Psoas muscle (tissue), 8 donors: ENCODE measurements around the gene BDKRB1. TPM values are rescaled to one million over a fixed set of nuclear protein-coding genes. Genes with fewer than 3 reads are reported as not detected.

ENCODE experiments used
- ATAC-seq, 4 donors: fragments of 200-7000 bp; cut with Tn5 transposase; one replicate each; pipeline ENCODE4 v1.9.1; 2020; ENCODE audit warnings: moderate library complexity in 3 of 4, mild to moderate bottlenecking in 2 of 4
- DNase-seq, 2 donors: peaks; one replicate each; pipeline ENCODE4 v3.0.0-alpha.2; 2020
- H3K27ac ChIP-seq: fragments of 200-600 bp; one replicate; pipeline ENCODE4 v1.8.0; 2022
- H3K27me3 ChIP-seq, 3 donors: fragments of 200-600 bp in 1 of 3; one replicate each; pipeline versions ENCODE4 v1.6.1 to v1.8.0; 2013 to 2022; ENCODE audit warnings: low read length in 2 of 3, mild to moderate bottlenecking in 2 of 3, moderate library complexity in 1 of 3; ENCODE audit not compliant: insufficient read depth in 3 of 3
- H3K36me3 ChIP-seq, 2 donors: fragments of 200-600 bp in 1 of 2; one replicate each; pipeline versions ENCODE4 v1.6.1 to v1.8.0; 2013 to 2022; ENCODE audit warnings: low read depth in 1 of 2, mild to moderate bottlenecking in 1 of 2, moderate library complexity in 1 of 2; ENCODE audit not compliant: insufficient read depth in 1 of 2
- H3K4me1 ChIP-seq: fragments of 200-600 bp; one replicate; pipeline ENCODE4 v1.8.0; 2022
- H3K4me3 ChIP-seq: fragments of 200-600 bp; one replicate; pipeline ENCODE4 v1.8.0; 2022; ENCODE audit warnings: mild to moderate bottlenecking
- H3K9me3 ChIP-seq: fragments of 200-600 bp; one replicate; pipeline ENCODE4 v1.8.0; 2022
- whole genome bisulfite sequencing, 3 donors: extraction: QIAGEN DNeasy Blood & Tissue Kit; methylation state at CpG; one replicate each; pipeline versions ENCODE4 v1.1.6 to v1.1.7; 2013; 5-methylcytosine and 5-hydroxymethylcytosine counted together
- intact Hi-C, 2 donors: fragments of 100-400 bp; cut with DNase I; formaldehyde crosslinking; loops; one replicate each; pipeline versions ENCODE4 v1.11.0 to v1.14.2; 2022
- polyA plus RNA-seq, 3 donors: library from polyadenylated mRNA; stranded (reverse); fragments of 200-250 nt; gene quantifications; one replicate each; pipeline ENCODE4 v1.2.3, GENCODE V29; 2013
- total RNA-seq, 4 donors: library from RNA; stranded (reverse); fragmentation: NEBNext Ultra II Directional in 2 of 4; extraction: Animal tissue kit (Norgen Biotek cat#: 25700) in 2 of 4; gene quantifications; one replicate each; pipeline versions ENCODE4 v1.2.1 to v1.2.4, GENCODE V29; 2021 to 2023
- TF ChIP-seq, protein P1 (sequence below): fragments of 200-600 bp; IDR thresholded peaks from one replicate; pipeline ENCODE4 v1.8.0; 2022; ENCODE audit warnings: antibody characterized with exemption
- donor health status: healthy with polysubstance abuse.
- donor health status: DM: no; HTN: no; CAD: no; lungs with moderate emphysema.
- donor health status: Bipolar disorder and iron deficiency.
- donor health status: healthy.
- donor health status: DM: yes; HTN: yes; CAD: no.
- donor health status: DM: no; HTN: no; CAD: no.
- donor health status: DM: no; HTN: no; CAD: no.
- donor health status: DM: yes; HTN: yes; CAD: no.

Gene BDKRB1
- total and polyA plus RNA-seq, 7 donors = 0.06 to 0.75 (median 0.13) TPM; not detected in 4

GRCh38 chr14:96269359-96269710, 13.3 kb downstream of the BDKRB1 start:
- DNase-seq = no peak
- no peaks in the 10 kb centered on the region for H3K4me1 ChIP-seq
- 68 to 85% (median 72%) methylated on average over 10 of the region's 10 CpGs for WGBS, 3 donors
- H3K9me3 ChIP-seq = no peaks in the 10 kb centered on the region
- no peaks in the 10 kb centered on the region for H3K36me3 ChIP-seq
- ATAC-seq = peak in 1 of 4 donors; percentile 26
- no peak overlapping the region for H3K4me3 ChIP-seq
- intact Hi-C loops = no loop called here
- TF ChIP-seq, protein P1, sequence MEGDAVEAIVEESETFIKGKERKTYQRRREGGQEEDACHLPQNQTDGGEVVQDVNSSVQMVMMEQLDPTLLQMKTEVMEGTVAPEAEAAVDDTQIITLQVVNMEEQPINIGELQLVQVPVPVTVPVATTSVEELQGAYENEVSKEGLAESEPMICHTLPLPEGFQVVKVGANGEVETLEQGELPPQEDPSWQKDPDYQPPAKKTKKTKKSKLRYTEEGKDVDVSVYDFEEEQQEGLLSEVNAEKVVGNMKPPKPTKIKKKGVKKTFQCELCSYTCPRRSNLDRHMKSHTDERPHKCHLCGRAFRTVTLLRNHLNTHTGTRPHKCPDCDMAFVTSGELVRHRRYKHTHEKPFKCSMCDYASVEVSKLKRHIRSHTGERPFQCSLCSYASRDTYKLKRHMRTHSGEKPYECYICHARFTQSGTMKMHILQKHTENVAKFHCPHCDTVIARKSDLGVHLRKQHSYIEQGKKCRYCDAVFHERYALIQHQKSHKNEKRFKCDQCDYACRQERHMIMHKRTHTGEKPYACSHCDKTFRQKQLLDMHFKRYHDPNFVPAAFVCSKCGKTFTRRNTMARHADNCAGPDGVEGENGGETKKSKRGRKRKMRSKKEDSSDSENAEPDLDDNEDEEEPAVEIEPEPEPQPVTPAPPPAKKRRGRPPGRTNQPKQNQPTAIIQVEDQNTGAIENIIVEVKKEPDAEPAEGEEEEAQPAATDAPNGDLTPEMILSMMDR = no peak
- peaks cover 0 to 6% (median 4%) of the 10 kb centered on the region in 3 donors for H3K27me3 ChIP-seq
- H3K27ac ChIP-seq = no peak overlapping the region

GRCh38 chr14:96270565-96271420, 14.8 kb downstream of the BDKRB1 start:
- Histone ChIP-seq H3K4me3 (no peak overlapping the region), H3K36me3 (no peaks in the 10 kb centered on the region), H3K27me3 (peaks cover 0 to 6% (median 2%) of the 10 kb centered on the region in 3 donors), H3K4me1 (peaks cover 5% of the 10 kb centered on the region), H3K27ac (no peak overlapping the region), H3K9me3 (no peaks in the 10 kb centered on the region)
- TF ChIP-seq, protein P1 = no peak
- intact Hi-C loops = loop anchor here in 1 of 2 donors (10.0 kb wide), 1 partner anchor 266 kb away; no protein-coding TSS in a partner anchor
- DNase-seq (no peak), ATAC-seq (no peak)
- 65 to 92% (median 80%) methylated on average over 8 of the region's 8 CpGs for WGBS, 3 donors

DNA sequence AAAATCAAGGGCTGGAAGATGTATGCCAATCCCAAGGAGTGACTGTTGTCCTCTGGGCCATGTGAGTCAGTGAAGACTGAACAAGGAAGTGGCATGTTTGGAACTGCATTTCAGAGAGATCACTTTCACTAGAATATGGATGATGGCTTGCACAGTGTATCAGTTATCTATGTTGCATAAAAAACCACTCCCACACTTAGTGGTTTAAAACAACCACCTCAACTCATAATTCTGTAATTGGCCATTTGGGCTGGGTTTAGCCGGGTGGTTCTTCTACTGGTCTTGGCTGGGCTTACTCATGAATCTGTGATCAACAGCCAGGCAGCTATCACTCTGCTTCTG, 15.4 kb downstream of the BDKRB1 start:
- DNase-seq (no peak), ATAC-seq (no peak)
- intact Hi-C loops = loop anchor here in 1 of 2 donors (10.0 kb wide), 1 partner anchor 267 kb away; no protein-coding TSS in a partner anchor
- H3K36me3 ChIP-seq = no peaks in the 10 kb centered on the region
- TF ChIP-seq, protein P1 = no peak
- H3K9me3 ChIP-seq = no peaks in the 10 kb centered on the region
- no peak overlapping the region for H3K27ac ChIP-seq
- H3K27me3 ChIP-seq = peaks cover 0 to 6% (median 0%) of the 10 kb centered on the region in 3 donors
- no peak overlapping the region for H3K4me3 ChIP-seq
- 93 to 100% (median 95%) methylated on average over 1 of the region's 1 CpG for WGBS, 3 donors
- peaks cover 5% of the 10 kb centered on the region for H3K4me1 ChIP-seq

DNA sequence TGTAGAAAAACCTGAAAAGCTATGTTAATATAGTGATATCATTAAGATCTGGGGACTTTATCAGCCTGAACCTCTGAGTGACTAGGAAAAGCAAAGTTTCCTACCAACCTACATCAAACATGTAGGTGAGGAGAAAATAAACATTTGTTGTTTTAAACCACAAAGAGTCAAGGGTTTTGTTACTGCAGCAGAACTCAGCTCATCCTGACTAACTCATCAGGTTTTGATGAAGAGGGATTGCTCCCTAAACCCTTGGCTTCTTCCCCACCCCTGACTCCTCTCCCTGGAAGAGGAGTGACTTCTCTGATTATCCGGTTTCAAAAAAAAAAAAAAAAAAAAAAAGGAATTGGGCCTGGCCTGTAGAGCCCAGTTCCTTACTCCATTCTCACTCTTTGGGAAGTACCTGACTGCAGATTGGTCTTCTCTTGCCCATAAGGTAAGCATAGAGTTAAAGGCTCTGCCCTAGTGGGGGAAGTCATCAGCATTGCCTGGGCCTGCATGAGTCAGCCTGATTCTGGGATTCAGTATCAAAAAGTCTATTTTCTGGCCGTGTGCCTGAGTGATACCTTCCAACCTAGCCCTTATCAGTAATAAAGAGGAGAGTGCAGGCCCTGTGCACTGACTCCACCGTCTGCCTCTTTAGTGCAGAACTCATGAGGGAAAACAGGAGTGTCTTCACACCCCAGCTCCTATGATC, 16.9 kb downstream of the BDKRB1 start:
- ATAC-seq (no peak), DNase-seq (no peak)
- intact Hi-C loops = loop anchor here in 1 of 2 donors (10.0 kb wide), 1 partner anchor 268 kb away; no protein-coding TSS in a partner anchor
- no peak overlapping the region for H3K4me3 ChIP-seq
- H3K9me3 ChIP-seq = peaks cover 3% of the 10 kb centered on the region
- WGBS, 3 donors = 40 to 52% (median 51%) methylated on average over 3 of the region's 3 CpGs
- no peaks in the 10 kb centered on the region for H3K36me3 ChIP-seq
- TF ChIP-seq, protein P1 = no peak
- no peaks in the 10 kb centered on the region for H3K27me3 ChIP-seq
- H3K4me1 ChIP-seq = peaks cover 5% of the 10 kb centered on the region
- H3K27ac ChIP-seq = no peak overlapping the region
